ENCODE data around the gene C1QTNF5.

C1QTNF5 gene

GRCh38 chr11:119306373-119306890 is 34.3 kb downstream of the C1QTNF5 start:
- no peak for FAIRE-seq
- DNase-seq (ENCODE audit: insufficient read length): no peak
- TF ChIP-seq POLR2AphosphoS5 (IDR thresholded peaks at IDR 0.05; ENCODE audit: low read depth, low read length) (no peak), TAF1 (IDR thresholded peaks at IDR 0.05; ENCODE audit: borderline replicate concordance, low read depth, low read length) (no peak), POLR2A (IDR thresholded peaks at IDR 0.05; ENCODE audit: low read depth, low read length) (no peak)

- FAIRE-seq (no peak), DNase-seq (ENCODE audit: insufficient read length) (no peak)
- no peak for TF ChIP-seq POLR2AphosphoS5 (IDR thresholded peaks at IDR 0.05; ENCODE audit: low read depth, low read length)
- TF ChIP-seq TAF1 (IDR thresholded peaks at IDR 0.05; ENCODE audit: borderline replicate concordance, low read depth, low read length): no peak
- no peak for TF ChIP-seq POLR2A (IDR thresholded peaks at IDR 0.05; ENCODE audit: low read depth, low read length)
These were observed 34.9 kb downstream of the C1QTNF5 start for GRCh38 chr11:119305556-119306372.

- DNase-seq (ENCODE audit: insufficient read length) (no peak), FAIRE-seq (no peak)
- TF ChIP-seq TAF1 (IDR thresholded peaks at IDR 0.05; ENCODE audit: borderline replicate concordance, low read depth, low read length) (no peak), POLR2AphosphoS5 (IDR thresholded peaks at IDR 0.05; ENCODE audit: low read depth, low read length) (no peak), POLR2A (IDR thresholded peaks at IDR 0.05; ENCODE audit: low read depth, low read length) (no peak)
These were observed 37.4 kb downstream of the C1QTNF5 start for GRCh38 chr11:119303227-119303718.

- no peak for DNase-seq (ENCODE audit: insufficient read length)
- no peak for TF ChIP-seq POLR2AphosphoS5 (IDR thresholded peaks at IDR 0.05; ENCODE audit: low read depth, low read length)
- TF ChIP-seq TAF1 (IDR thresholded peaks at IDR 0.05; ENCODE audit: borderline replicate concordance, low read depth, low read length): no peak
- no peak for FAIRE-seq
These were observed 40.3 kb downstream of the C1QTNF5 start for GRCh38 chr11:119300198-119300964.

- FAIRE-seq (no peak), DNase-seq (ENCODE audit: insufficient read length) (no peak)
- no peak for TF ChIP-seq POLR2A (IDR thresholded peaks at IDR 0.05; ENCODE audit: low read depth, low read length)
- TF ChIP-seq POLR2AphosphoS5 (IDR thresholded peaks at IDR 0.05; ENCODE audit: low read depth, low read length): no peak
- TF ChIP-seq TAF1 (IDR thresholded peaks at IDR 0.05; ENCODE audit: borderline replicate concordance, low read depth, low read length): no peak
These were observed 41.3 kb downstream of the C1QTNF5 start for GRCh38 chr11:119299416-119299815.

- DNase-seq (ENCODE audit: insufficient read length) (no peak), FAIRE-seq (no peak)
- TF ChIP-seq TAF1 (IDR thresholded peaks at IDR 0.05; ENCODE audit: borderline replicate concordance, low read depth, low read length) (no peak), POLR2A (IDR thresholded peaks at IDR 0.05; ENCODE audit: low read depth, low read length) (no peak), POLR2AphosphoS5 (IDR thresholded peaks at IDR 0.05; ENCODE audit: low read depth, low read length) (no peak)
These were observed 42.0 kb downstream of the C1QTNF5 start for GRCh38 chr11:119298726-119299125.

GRCh38 chr11:119297938-119298337 is 42.7 kb downstream of the C1QTNF5 start:
- no peak for FAIRE-seq

GRCh38 chr11:119295178-119295577 is 45.5 kb downstream of the C1QTNF5 start:
- DNase-seq (ENCODE audit: insufficient read length) (no peak), FAIRE-seq (no peak)
- TF ChIP-seq TAF1 (IDR thresholded peaks at IDR 0.05; ENCODE audit: borderline replicate concordance, low read depth, low read length) (no peak), POLR2AphosphoS5 (IDR thresholded peaks at IDR 0.05; ENCODE audit: low read depth, low read length) (no peak), POLR2A (IDR thresholded peaks at IDR 0.05; ENCODE audit: low read depth, low read length) (no peak)

More at GRCh38 chr11:119297938-119298337, 42.7 kb downstream of the C1QTNF5 start:
- DNase-seq (ENCODE audit: insufficient read length): no peak
- TF ChIP-seq POLR2A (IDR thresholded peaks at IDR 0.05; ENCODE audit: low read depth, low read length) (no peak), TAF1 (IDR thresholded peaks at IDR 0.05; ENCODE audit: borderline replicate concordance, low read depth, low read length) (no peak), POLR2AphosphoS5 (IDR thresholded peaks at IDR 0.05; ENCODE audit: low read depth, low read length) (no peak)

GRCh38 chr11:119293461-119293860 is 47.2 kb downstream of the C1QTNF5 start:
- FAIRE-seq (no peak), DNase-seq (ENCODE audit: insufficient read length) (no peak)
- TF ChIP-seq POLR2A (IDR thresholded peaks at IDR 0.05; ENCODE audit: low read depth, low read length) (no peak), TAF1 (IDR thresholded peaks at IDR 0.05; ENCODE audit: borderline replicate concordance, low read depth, low read length) (no peak), POLR2AphosphoS5 (IDR thresholded peaks at IDR 0.05; ENCODE audit: low read depth, low read length) (no peak)

- FAIRE-seq (no peak), DNase-seq (ENCODE audit: insufficient read length) (no peak)
- no peak for TF ChIP-seq TAF1 (IDR thresholded peaks at IDR 0.05; ENCODE audit: borderline replicate concordance, low read depth, low read length)
- TF ChIP-seq POLR2A (IDR thresholded peaks at IDR 0.05; ENCODE audit: low read depth, low read length): no peak
- no peak for TF ChIP-seq POLR2AphosphoS5 (IDR thresholded peaks at IDR 0.05; ENCODE audit: low read depth, low read length)
These were observed 49.7 kb downstream of the C1QTNF5 start for GRCh38 chr11:119290894-119291497.
